IMR-90 (cell line): ENCODE results near the gene ULK1. TPM values are rescaled to one million over a fixed set of nuclear protein-coding genes. Genes with fewer than 3 reads are reported as not detected.

ENCODE experiments used
- ATAC-seq: fragments of 200-7000 bp; cut with Tn5 transposase; 2 replicates; pipeline ENCODE4 v1.9.1; 2020; ENCODE audit warnings: low read depth, mild to moderate bottlenecking, moderate library complexity
- BruUV-seq: library from RNA; stranded (reverse); fragments of 400-500 nt; replicated peaks from 2 replicates; lab custom pipeline; 2021; lab: Mats Ljungman, UMichigan
- CTCF ChIA-PET: fragments of 300-600 bp; formaldehyde crosslinking; extraction: SDS; loops from one replicate; lab custom pipeline; 2021; ENCODE audit warnings: antibody characterized with exemption; lab: Yijun Ruan, JAX
- POLR2A ChIA-PET: fragments of 300-600 bp; sonication (Branson Sonifier 250); formaldehyde crosslinking; loops from one replicate; lab custom pipeline; 2022; ENCODE audit warnings: antibody characterized with exemption; ENCODE audit not compliant: unreplicated experiment; lab: Charles Lee
- DNase-seq: peaks from one replicate; pipeline ENCODE4 v3.0.0; 2013
- H2AFZ ChIP-seq: replicated peaks from 2 replicates; pipeline ENCODE3; 2013; ENCODE audit warnings: low read length, mild to moderate bottlenecking; ENCODE audit not compliant: poor library complexity
- H2AK5ac ChIP-seq: 2 replicates; pipeline ENCODE4 v1.6.1; 2013; ENCODE audit warnings: low read depth, low read length, inconsistent platforms
- H2AK9ac ChIP-seq: replicated peaks from 2 replicates; pipeline ENCODE3; 2013; ENCODE audit warnings: mild to moderate bottlenecking, low read depth, low read length, moderate library complexity; ENCODE audit not compliant: poor library complexity
- H2BK120ac ChIP-seq: 2 replicates; pipeline ENCODE4 v1.6.1; 2013; ENCODE audit warnings: low read depth, low read length, inconsistent platforms
- H2BK15ac ChIP-seq: 3 replicates; pipeline ENCODE4 v1.6.1; 2013; ENCODE audit warnings: low read depth, low read length, inconsistent platforms
- H2BK20ac ChIP-seq: 2 replicates; pipeline ENCODE4 v1.6.1; 2013; ENCODE audit warnings: low read depth, mild to moderate bottlenecking, inconsistent platforms, low read length, moderate library complexity
- H2BK5ac ChIP-seq: 2 replicates; pipeline ENCODE4 v1.6.1; 2013; ENCODE audit warnings: mild to moderate bottlenecking, low read depth, low read length, inconsistent platforms; ENCODE audit not compliant: poor library complexity, severe bottlenecking
- H3K14ac ChIP-seq: replicated peaks from 2 replicates; pipeline ENCODE4 v1.6.1; 2013; ENCODE audit warnings: low read depth, low read length, inconsistent platforms
- H3K18ac ChIP-seq: 2 replicates; pipeline ENCODE4 v1.6.1; 2013; ENCODE audit warnings: low read depth, low read length, control low read depth
- H3K23ac ChIP-seq: 2 replicates; pipeline ENCODE4 v1.6.1; 2013; ENCODE audit warnings: low read depth, low read length, inconsistent platforms
- H3K27ac ChIP-seq: 2 replicates; pipeline ENCODE4 v1.5.1; 2013; ENCODE audit warnings: mild to moderate bottlenecking, control low read depth, low read length; ENCODE audit not compliant: insufficient read depth
- H3K27me3 ChIP-seq: 2 replicates; pipeline ENCODE4 v1.6.1; 2013; ENCODE audit warnings: low read length; ENCODE audit not compliant: control insufficient read depth, insufficient read depth
- H3K36me3 ChIP-seq: 2 replicates; pipeline ENCODE4 v1.6.1; 2013; ENCODE audit warnings: low read length, mixed read lengths; ENCODE audit not compliant: control insufficient read depth, insufficient read depth
- H3K4ac ChIP-seq: 2 replicates; pipeline ENCODE4 v1.6.1; 2013; ENCODE audit warnings: low read depth, low read length, inconsistent platforms
- H3K4me1 ChIP-seq: 2 replicates; pipeline ENCODE4 v1.6.1; 2013; ENCODE audit warnings: low read length, mixed read lengths; ENCODE audit not compliant: control insufficient read depth, insufficient read depth
- H3K4me2 ChIP-seq: 2 replicates; pipeline ENCODE4 v1.6.1; 2013; ENCODE audit warnings: low read depth, mild to moderate bottlenecking, control low read depth, low read length, moderate library complexity
- H3K4me3 ChIP-seq: 2 replicates; pipeline ENCODE4 v1.5.1; 2013; ENCODE audit warnings: low read depth, mild to moderate bottlenecking, control low read depth, low read length, moderate library complexity; ENCODE audit not compliant: insufficient read depth
- H3K56ac ChIP-seq: 2 replicates; pipeline ENCODE4 v1.6.1; 2013; ENCODE audit warnings: low read length, inconsistent platforms; ENCODE audit not compliant: insufficient read depth; ENCODE audit errors: extremely low read depth
- H3K79me1 ChIP-seq, 2 experiments: 2 replicates each; pipeline ENCODE4 v1.6.1; 2013; ENCODE audit warnings: low read length in 2 of 2, inconsistent platforms in 1 of 2, low read depth in 1 of 2
- H3K9ac ChIP-seq: 2 replicates; pipeline ENCODE4 v1.6.1; 2013; ENCODE audit warnings: low read depth, low read length, control low read depth
- H3K9me1 ChIP-seq: 2 replicates; pipeline ENCODE4 v1.6.1; 2013; ENCODE audit warnings: low read length, inconsistent platforms; ENCODE audit not compliant: insufficient read depth
- H3K9me3 ChIP-seq: 2 replicates; pipeline ENCODE4 v1.6.1; 2013; ENCODE audit warnings: low read length; ENCODE audit not compliant: control insufficient read depth, insufficient read depth
- H4K20me1 ChIP-seq: 2 replicates; pipeline ENCODE4 v1.6.1; 2013; ENCODE audit warnings: low read length, inconsistent platforms; ENCODE audit not compliant: insufficient read depth
- H4K5ac ChIP-seq: 2 replicates; pipeline ENCODE4 v1.6.1; 2013; ENCODE audit warnings: mild to moderate bottlenecking, low read depth, low read length, control low read depth
- H4K8ac ChIP-seq, 2 experiments: 2 replicates each; pipeline ENCODE4 v1.6.1; 2013; ENCODE audit warnings: low read depth in 2 of 2, low read length in 2 of 2, control low read depth in 1 of 2, inconsistent platforms in 1 of 2
- H4K91ac ChIP-seq: 2 replicates; pipeline ENCODE4 v1.6.1; 2013; ENCODE audit warnings: low read depth, low read length, inconsistent platforms; ENCODE audit not compliant: insufficient read depth
- CHD1 ChIP-seq: IDR thresholded peaks from 2 replicates; pipeline ENCODE4 v1.6.1; 2012; ENCODE audit warnings: low read depth, low read length, improper control_type of control experiment
- FOS ChIP-seq: fragments of 150-350 bp; IDR thresholded peaks from 2 replicates; pipeline ENCODE4 v1.6.1; 2016; ENCODE audit warnings: low read depth, low read length
- MAFK ChIP-seq: IDR thresholded peaks from 2 replicates; pipeline ENCODE4 v1.6.1; 2012; ENCODE audit warnings: low read depth, low read length, improper control_type of control experiment
- WGBS, 2 experiments: methylation state at CpG; one replicate each; pipeline versions ENCODE4 v1.1.5 to v1.1.7; 2013; ENCODE audit warnings: missing lambda C conversion rate in 2 of 2; ENCODE audit not compliant: insufficient read length in 1 of 2; ENCODE audit errors: extremely low coverage in 2 of 2; 5-methylcytosine and 5-hydroxymethylcytosine counted together
- dilution Hi-C: fragments of 300-500 bp; cut with HindIII; formaldehyde crosslinking; loops from one replicate; pipeline ENCODE4 v1.14.3; 2018; ENCODE audit warnings: low sequenced_read_pairs; ENCODE audit not compliant: unreplicated experiment
- in situ Hi-C: fragments of 300-500 bp; cut with MboI; formaldehyde crosslinking; loops from 3 replicates; pipeline ENCODE4 v1.14.3; 2019; ENCODE audit warnings: low sequenced_read_pairs, inconsistent platforms, mixed read lengths
- intact Hi-C: fragments of 100-400 bp; cut with micrococcal nuclease; formaldehyde crosslinking; loops from 2 replicates; pipeline ENCODE4 v1.10.0; 2022
- polyA plus RNA-seq, 3 experiments: library from polyadenylated mRNA; depleted of rRNA; stranded (reverse); fragments of >200 nt; gene quantifications; 2 replicates each; pipeline ENCODE4 v1.2.3, GENCODE V29; 2012; ENCODE audit warnings: low replicate concordance in 1 of 3
- total RNA-seq: library from RNA; depleted of rRNA; stranded (reverse); fragments of >200 nt; gene quantifications from 2 replicates; pipeline ENCODE4 v1.2.3, GENCODE V29; 2012
- TF ChIP-seq, protein P1 (sequence below): fragments of 150-350 bp; IDR thresholded peaks from 2 replicates; pipeline ENCODE4 v1.6.1; 2017; ENCODE audit warnings: mild to moderate bottlenecking, antibody characterized with exemption, low read length, low read depth

The ULK1 gene
- total and polyA plus RNA-seq, 2 of the 4 experiments (the other 2 are of a cell fraction) = 1.8 to 19.2 TPM

DNA sequence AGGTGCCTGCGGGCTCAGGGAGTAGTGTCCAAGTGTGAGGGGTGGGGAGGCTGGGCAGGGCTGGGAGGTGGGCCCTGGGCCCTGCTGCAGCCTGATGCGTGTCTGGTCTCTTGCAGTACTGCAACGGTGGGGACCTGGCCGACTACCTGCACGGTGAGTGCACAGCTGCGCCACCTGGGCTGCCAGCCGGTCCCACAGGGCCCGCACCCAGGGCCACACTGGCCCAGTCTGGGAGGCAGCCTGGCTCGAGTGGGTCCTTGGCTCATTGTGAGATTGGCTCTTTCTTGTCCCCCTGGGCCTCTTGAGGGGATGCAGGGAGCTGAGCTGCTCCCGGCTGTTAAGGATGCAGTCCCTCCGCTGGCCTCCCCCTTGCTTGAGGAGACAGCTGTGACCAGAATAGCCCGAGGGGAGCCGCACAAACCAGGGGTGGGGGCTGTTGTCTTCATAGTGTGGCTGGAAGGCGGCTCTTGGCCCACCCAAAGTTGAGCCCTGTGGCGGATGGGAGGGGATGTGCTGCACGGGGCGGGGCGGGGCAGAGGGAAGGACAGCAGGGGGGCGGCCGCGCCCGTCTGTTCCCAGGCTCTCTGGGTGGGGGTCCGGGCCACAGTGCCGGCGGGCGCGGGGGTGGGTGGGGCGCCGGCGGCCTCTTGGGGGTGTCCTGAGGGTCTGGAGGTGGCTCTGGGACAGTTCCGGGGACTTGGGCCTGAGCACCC lies 13.1 kb downstream of the ULK1 start:
- no peak for DNase-seq
- H4K20me1 ChIP-seq = peaks cover 47% of the 10 kb centered on the region
- in situ Hi-C loops = no loop called here

More for the DNA sequence above, 13.1 kb downstream of the ULK1 start:
- Histone ChIP-seq H4K5ac (no peak overlapping the region), H3K4me3 (no peak overlapping the region), H2AFZ (no peak overlapping the region), H2BK20ac (no peak overlapping the region), H3K18ac (no peak overlapping the region), H3K23ac (no peak overlapping the region), H4K8ac (no peak overlapping the region), H2BK120ac (no peak overlapping the region), H2BK15ac (no peak overlapping the region), H3K9me3 (no peaks in the 10 kb centered on the region), H2AK5ac (no peak overlapping the region), H4K91ac (no peak overlapping the region), H3K4me2 (no peak overlapping the region), H3K9me1 (0 out of 2 replicates have a peak, but pooled peaks cover 3% of the 10 kb centered on the region), H2AK9ac (no peak overlapping the region), H3K27ac (no peak overlapping the region), H3K9ac (no peak overlapping the region), H3K4me1 (peaks cover 5% of the 10 kb centered on the region), H3K56ac (no peak overlapping the region; the same call in 1 of the 2 replicates), H2BK5ac (no peak overlapping the region), H3K4ac (no peak overlapping the region), H3K36me3 (peaks cover 48% of the 10 kb centered on the region), H3K14ac (no peak overlapping the region), H3K79me1 (peaks cover 11 to 38% of the 10 kb centered on the region in 2 experiments; a peak in 3 of 4 replicates), H3K27me3 (no peaks in the 10 kb centered on the region)
- CTCF ChIA-PET = no interaction called here
- dilution Hi-C loops = no loop called here
- intact Hi-C loops = no loop called here
- BruUV-seq = no TSS peak
- no peak for ATAC-seq
- TF ChIP-seq CHD1 (no peak), FOS (no peak), MAFK (no peak)
- TF ChIP-seq, protein P1, sequence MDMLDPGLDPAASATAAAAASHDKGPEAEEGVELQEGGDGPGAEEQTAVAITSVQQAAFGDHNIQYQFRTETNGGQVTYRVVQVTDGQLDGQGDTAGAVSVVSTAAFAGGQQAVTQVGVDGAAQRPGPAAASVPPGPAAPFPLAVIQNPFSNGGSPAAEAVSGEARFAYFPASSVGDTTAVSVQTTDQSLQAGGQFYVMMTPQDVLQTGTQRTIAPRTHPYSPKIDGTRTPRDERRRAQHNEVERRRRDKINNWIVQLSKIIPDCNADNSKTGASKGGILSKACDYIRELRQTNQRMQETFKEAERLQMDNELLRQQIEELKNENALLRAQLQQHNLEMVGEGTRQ = no peak
- POLR2A ChIA-PET = no interaction called here
- 98% methylated on average over 8 of the region's 31 CpGs; no CpG with 5 or more reads in 1 of the 2 experiments for WGBS, 2 experiments
